ENCODE results near the gene FZR1. TPM values are rescaled to one million over a fixed set of nuclear protein-coding genes. Genes with fewer than 3 reads are reported as not detected.

Gene FZR1
- total and polyA plus RNA-seq, 2 of the 13 experiments (the other 11 are each of a cell fraction or from before 2014, with no cell fraction given) = 29.0 to 30.8 TPM

GRCh38 chr19:3479177-3479833, 26.8 kb upstream of the FZR1 start:
- no peak overlapping the region for H2AFZ ChIP-seq (ENCODE audit: low read length)
- no peaks in the 10 kb centered on the region for H4K20me1 ChIP-seq (ENCODE audit: insufficient read depth, low read length)
- no peak overlapping the region for H3K4me3 ChIP-seq (replicated peaks in 1 of 3; ENCODE audit: insufficient read depth in 1 of 3, low read depth in 2 of 3, low read length in 3 of 3)
- ChIA-PET POLR2A (interaction anchor here (1.0 to 3.0 kb wide), 6 partner anchors 10 to 194 kb away, joined by 3 to 24 read pairs (median 6); partner anchors contain the start of gene DOHH), CTCF (ENCODE audit: low intra/inter-chr PET ratio, low total read pairs) (no interaction called here)
- peaks cover 22% of the 10 kb centered on the region for H3K4me1 ChIP-seq (ENCODE audit: insufficient read depth, low read length)
- H3K79me2 ChIP-seq (ENCODE audit: insufficient read depth, low read length) = no peaks in the 10 kb centered on the region
- H3K36me3 ChIP-seq (replicated peaks in 1 of 2; ENCODE audit: control insufficient read depth in 1 of 2, insufficient read depth in 2 of 2, low read length in 2 of 2) = no peaks in the 10 kb centered on the region
- DNase-seq (ENCODE audit: low spot score) (no peak), ATAC-seq (no peak), FAIRE-seq (no peak)
- in situ Hi-C loops (cut with HindIII; ENCODE audit: extremely low pct_ligation_motif_present, low pct_unique_long_range_greater_than_20kb) = no loop called here
- no peak for TF ChIP-seq SCMH1 (CRISPR knock-in tag; IDR thresholded peaks at IDR 0.05; ENCODE audit: borderline replicate concordance)
- TF ChIP-seq TEF (CRISPR knock-in tag; IDR thresholded peaks at IDR 0.05) = no peak
- no peak for TF ChIP-seq SRSF9 (IDR thresholded peaks at IDR 0.05; ENCODE audit: borderline replicate concordance, insufficient read depth, low read depth, low read length, poor library complexity, severe bottlenecking)
- TF ChIP-seq ZNF7 (CRISPR knock-in tag; IDR thresholded peaks at IDR 0.05) = no peak
- no peak for TF ChIP-seq MTF1 (CRISPR knock-in tag; IDR thresholded peaks at IDR 0.05)
- TF ChIP-seq ZHX1 (CRISPR knock-in tag; IDR thresholded peaks at IDR 0.05; ENCODE audit: low read depth) = no peak
- TF ChIP-seq ERF (CRISPR knock-in tag; IDR thresholded peaks at IDR 0.05) = no peak
- TF ChIP-seq CHCHD3 (CRISPR knock-in tag; IDR thresholded peaks at IDR 0.05) = no peak
- no peak for TF ChIP-seq ESRRA (CRISPR knock-in tag; IDR thresholded peaks at IDR 0.05; ENCODE audit: low read depth)
- no peak for TF ChIP-seq ZNF883 (CRISPR knock-in tag; IDR thresholded peaks at IDR 0.05; ENCODE audit: not compliant biosample characterization)
- no peak for TF ChIP-seq FOXP4 (CRISPR knock-in tag; IDR thresholded peaks at IDR 0.05)
- no peak for TF ChIP-seq IKZF4 (CRISPR knock-in tag; IDR thresholded peaks at IDR 0.05; ENCODE audit: borderline replicate concordance, low read depth, not compliant biosample characterization)
- no peak for TF ChIP-seq ZNF17 (CRISPR knock-in tag; IDR thresholded peaks at IDR 0.05)
- TF ChIP-seq RXRB (CRISPR knock-in tag; IDR thresholded peaks at IDR 0.05; ENCODE audit: borderline replicate concordance) = no peak
- no peak for TF ChIP-seq ZNF577 (CRISPR knock-in tag; IDR thresholded peaks at IDR 0.05; ENCODE audit: borderline replicate concordance, low read depth)
- no peak for TF ChIP-seq ZFAT (CRISPR knock-in tag; conservative IDR thresholded peaks at IDR 0.05)
- no peak for TF ChIP-seq ZNF660 (CRISPR knock-in tag; IDR thresholded peaks at IDR 0.05; ENCODE audit: borderline replicate concordance, low read depth)
- no peak for TF ChIP-seq SKI (IDR thresholded peaks at IDR 0.05; ENCODE audit: partially characterized antibody)
- H3K9me3 ChIP-seq (ENCODE audit: low read length) = no peaks in the 10 kb centered on the region
- H3K4me2 ChIP-seq (ENCODE audit: low read depth, low read length) = no peak overlapping the region
- H3K27ac ChIP-seq (ENCODE audit: extremely low read length, insufficient read depth, low read length) = no peak overlapping the region
- intact Hi-C loops (cut with micrococcal nuclease; ENCODE audit: unreplicated experiment) = no loop called here
- H3K27me3 ChIP-seq (ENCODE audit: control insufficient read depth in 1 of 2, insufficient read depth in 2 of 2, low read length in 2 of 2) = no peaks in the 10 kb centered on the region
- H3K9ac ChIP-seq (ENCODE audit: insufficient read depth, low read depth, low read length) = no peak overlapping the region
- no TSS peak for BruUV-seq (replicated peaks)
- WGBS (ENCODE audit: low lambda C conversion rate) = 71% methylated on average over 7 of the region's 7 CpGs

Data from HepG2 (cell line).